Gastrocnemius medialis (tissue), 4 donors: ENCODE data around the gene PKP4. TPM values are rescaled to one million over a fixed set of nuclear protein-coding genes. Genes with fewer than 3 reads are reported as not detected.

Experiments used
- ATAC-seq, 2 donors: fragments of 150-250 bp; one replicate each; pipeline ENCODE4 v1.9.1; 2016
- DNase-seq, 2 donors: peaks; one replicate each; pipeline ENCODE4 v3.0.0-alpha.2; 2019
- H3K27ac ChIP-seq, 4 donors: fragments of 200-600 bp; sonication (generic); 1 replicate in 1 of 4; 2 replicates in 3 of 4; pipeline ENCODE4 v1.5.1; 2016 to 2018; ENCODE audit warnings: mild to moderate bottlenecking in 2 of 4, moderate library complexity in 1 of 4
- H3K27me3 ChIP-seq, 3 donors: fragments of 200-600 bp; sonication (generic) in 2 of 3; 1 replicate in 1 of 3; 2 replicates in 2 of 3; pipeline versions ENCODE4 v1.5.1 to v1.6.0; 2016 to 2019; ENCODE audit warnings: mild to moderate bottlenecking in 1 of 3, moderate library complexity in 1 of 3
- H3K36me3 ChIP-seq, 2 donors: fragments of 200-600 bp; sonication (generic) in 1 of 2; one replicate each; pipeline ENCODE4 v1.5.1; 2017 to 2018
- H3K4me1 ChIP-seq, 2 donors: fragments of 200-600 bp; sonication (generic) in 1 of 2; one replicate each; pipeline ENCODE4 v1.5.1; 2016 to 2017; ENCODE audit warnings: mild to moderate bottlenecking in 2 of 2
- H3K4me3 ChIP-seq, 4 donors: fragments of 200-600 bp; sonication (generic) in 3 of 4; 1 replicate in 1 of 4; 2 replicates in 3 of 4; pipeline ENCODE4 v1.5.1; 2016 to 2019; ENCODE audit warnings: mild to moderate bottlenecking in 2 of 4
- H3K9me3 ChIP-seq, 3 donors: fragments of 200-600 bp; sonication (generic) in 2 of 3; 1 replicate in 1 of 3; 2 replicates in 2 of 3; pipeline ENCODE4 v1.5.1; 2016 to 2019
- CTCF ChIP-seq, 5 experiments: fragments of 450-650 bp in 3 of 5; fragments of 200-600 bp in 2 of 5; sonication (generic) in 2 of 5; IDR thresholded peaks in 4 of 5; conservative IDR thresholded peaks in 1 of 5; 1 replicate in 4 of 5; 2 replicates in 1 of 5; pipeline ENCODE4 v1.5.1; 2016 to 2019; ENCODE audit warnings: antibody characterized with exemption in 5 of 5, mild to moderate bottlenecking in 3 of 5, moderate library complexity in 3 of 5
- POLR2A ChIP-seq, 2 donors: fragments of 450-650 bp; IDR thresholded peaks; one replicate each; pipeline ENCODE4 v1.6.1; 2017; ENCODE audit warnings: antibody characterized with exemption in 2 of 2, mild to moderate bottlenecking in 2 of 2, moderate library complexity in 2 of 2
- in situ Hi-C, 4 donors: fragments of 200-750 bp; cut with MboI; loops; one replicate each; pipeline versions ENCODE4 v1.15.0 to v1.8.0; 2017; ENCODE audit warnings: low sequenced_read_pairs in 4 of 4
- intact Hi-C: fragments of 100-400 bp; cut with DNase I; formaldehyde crosslinking; loops from one replicate; pipeline ENCODE4 v1.15.1; 2023; ENCODE audit warnings: low total_unique reads
- total RNA-seq, 4 donors: library from RNA; depleted of rRNA; stranded (reverse); fragments of >200 nt; gene quantifications; one replicate each; pipeline versions ENCODE4 v1.1.0 to v1.2.3, GENCODE V29; 2016

Gene PKP4
- total RNA-seq, 4 donors from 2014 or later, result 15.3 to 36.0 (median 25.6) TPM

- peaks cover 0 to 6% of the 10 kb centered on the region in 2 donors for H3K4me1 ChIP-seq
- H3K27ac ChIP-seq, result no peak overlapping the region
- in situ Hi-C loops, result no loop called here
- ATAC-seq (no peak), DNase-seq (no peak)
- TF ChIP-seq POLR2A (IDR thresholded peaks at IDR 0.05), result no peak
- no peak for TF ChIP-seq CTCF (IDR thresholded peaks at IDR 0.05 in 4 of 5, conservative IDR thresholded peaks at IDR 0.05 in 1 of 5)
- intact Hi-C loops, result no loop called here
- H3K27me3 ChIP-seq, result no peaks in the 10 kb centered on the region
- no peaks in the 10 kb centered on the region for H3K36me3 ChIP-seq
- H3K9me3 ChIP-seq, result no peaks in the 10 kb centered on the region
- H3K4me3 ChIP-seq, result no peak overlapping the region
Observed at GRCh38 chr2:158603205-158603604, 146.5 kb downstream of the PKP4 start.

- H3K4me3 ChIP-seq, result no peak overlapping the region
- in situ Hi-C loops (no loop called here), intact Hi-C loops (no loop called here)
- H3K36me3 ChIP-seq, result no peaks in the 10 kb centered on the region
- no peaks in the 10 kb centered on the region for H3K9me3 ChIP-seq
- H3K27me3 ChIP-seq, result no peaks in the 10 kb centered on the region
- DNase-seq (no peak), ATAC-seq (no peak)
- TF ChIP-seq POLR2A (IDR thresholded peaks at IDR 0.05), result no peak
- no peak for TF ChIP-seq CTCF (IDR thresholded peaks at IDR 0.05 in 4 of 5, conservative IDR thresholded peaks at IDR 0.05 in 1 of 5)
- no peak overlapping the region for H3K27ac ChIP-seq
- H3K4me1 ChIP-seq, result peaks cover 0 to 6% of the 10 kb centered on the region in 2 donors
Observed at GRCh38 chr2:158603986-158604385, 147.2 kb downstream of the PKP4 start.

GRCh38 chr2:158610059-158610458 is 153.3 kb downstream of the PKP4 start:
- in situ Hi-C loops, result no loop called here
- H3K36me3 ChIP-seq, result no peaks in the 10 kb centered on the region
- H3K4me3 ChIP-seq, result no peak overlapping the region
- no peaks in the 10 kb centered on the region for H3K27me3 ChIP-seq
- intact Hi-C loops, result no loop called here
- no peak for DNase-seq
- no peaks in the 10 kb centered on the region for H3K4me1 ChIP-seq
- no peaks in the 10 kb centered on the region for H3K9me3 ChIP-seq
- TF ChIP-seq POLR2A (IDR thresholded peaks at IDR 0.05) (no peak), CTCF (IDR thresholded peaks at IDR 0.05 in 4 of 5, conservative IDR thresholded peaks at IDR 0.05 in 1 of 5) (no peak)
- H3K27ac ChIP-seq, result no peak overlapping the region
- ATAC-seq, result no peak

- no peaks in the 10 kb centered on the region for H3K4me1 ChIP-seq
- no peak for TF ChIP-seq POLR2A (IDR thresholded peaks at IDR 0.05)
- no peak for TF ChIP-seq CTCF (IDR thresholded peaks at IDR 0.05 in 4 of 5, conservative IDR thresholded peaks at IDR 0.05 in 1 of 5)
- H3K4me3 ChIP-seq, result no peak overlapping the region
- ATAC-seq, result no peak
- intact Hi-C loops, result no loop called here
- DNase-seq, result no peak
- no peaks in the 10 kb centered on the region for H3K9me3 ChIP-seq
- no peaks in the 10 kb centered on the region for H3K36me3 ChIP-seq
- no peaks in the 10 kb centered on the region for H3K27me3 ChIP-seq
- no peak overlapping the region for H3K27ac ChIP-seq
- in situ Hi-C loops, result no loop called here
Observed at GRCh38 chr2:158616480-158617000, 159.8 kb downstream of the PKP4 start.

GRCh38 chr2:158618891-158619490 is 162.2 kb downstream of the PKP4 start:
- H3K27ac ChIP-seq, result no peak overlapping the region
- H3K9me3 ChIP-seq, result no peaks in the 10 kb centered on the region
- ATAC-seq (no peak), DNase-seq (no peak)
- no peak for TF ChIP-seq POLR2A (IDR thresholded peaks at IDR 0.05)
- TF ChIP-seq CTCF (IDR thresholded peaks at IDR 0.05 in 4 of 5, conservative IDR thresholded peaks at IDR 0.05 in 1 of 5), result no peak
- H3K4me1 ChIP-seq, result no peaks in the 10 kb centered on the region
- in situ Hi-C loops (no loop called here), intact Hi-C loops (no loop called here)
- no peaks in the 10 kb centered on the region for H3K27me3 ChIP-seq
- H3K36me3 ChIP-seq, result peaks cover 0 to 7% of the 10 kb centered on the region in 2 donors
- H3K4me3 ChIP-seq, result no peak overlapping the region
